Measurements from ENCODE around the gene CEP89.

GRCh38 chr19:33008738-33009137 is 37.0 kb upstream of the CEP89 start:
- no peak for TF ChIP-seq EZH2phosphoT487 (conservative IDR thresholded peaks at IDR 0.05; ENCODE audit: low read length)
- TF ChIP-seq, protein P1, sequence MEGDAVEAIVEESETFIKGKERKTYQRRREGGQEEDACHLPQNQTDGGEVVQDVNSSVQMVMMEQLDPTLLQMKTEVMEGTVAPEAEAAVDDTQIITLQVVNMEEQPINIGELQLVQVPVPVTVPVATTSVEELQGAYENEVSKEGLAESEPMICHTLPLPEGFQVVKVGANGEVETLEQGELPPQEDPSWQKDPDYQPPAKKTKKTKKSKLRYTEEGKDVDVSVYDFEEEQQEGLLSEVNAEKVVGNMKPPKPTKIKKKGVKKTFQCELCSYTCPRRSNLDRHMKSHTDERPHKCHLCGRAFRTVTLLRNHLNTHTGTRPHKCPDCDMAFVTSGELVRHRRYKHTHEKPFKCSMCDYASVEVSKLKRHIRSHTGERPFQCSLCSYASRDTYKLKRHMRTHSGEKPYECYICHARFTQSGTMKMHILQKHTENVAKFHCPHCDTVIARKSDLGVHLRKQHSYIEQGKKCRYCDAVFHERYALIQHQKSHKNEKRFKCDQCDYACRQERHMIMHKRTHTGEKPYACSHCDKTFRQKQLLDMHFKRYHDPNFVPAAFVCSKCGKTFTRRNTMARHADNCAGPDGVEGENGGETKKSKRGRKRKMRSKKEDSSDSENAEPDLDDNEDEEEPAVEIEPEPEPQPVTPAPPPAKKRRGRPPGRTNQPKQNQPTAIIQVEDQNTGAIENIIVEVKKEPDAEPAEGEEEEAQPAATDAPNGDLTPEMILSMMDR (IDR thresholded peaks at IDR 0.05; ENCODE audit: insufficient read depth, low read length, poor library complexity, severe bottlenecking) = no peak
